IPS DF 6.9 (cell line): ENCODE data around the gene RNF38.
"Not testable (repeated sequence)": the region's sequence is repeated elsewhere in the genome, so short reads cannot be mapped to it uniquely, and the experiment has no call there.

ENCODE experiments used
- DNase-seq: peaks from one replicate; pipeline ENCODE4 v3.0.0-alpha.2; 2013; ENCODE audit warnings: low read depth, low spot score
- H3K27ac ChIP-seq: one replicate; pipeline ENCODE4 v1.5.1; 2013; ENCODE audit warnings: low read length, control low read depth
- H3K27me3 ChIP-seq: 2 replicates; pipeline ENCODE4 v1.6.1; 2013; ENCODE audit warnings: mild to moderate bottlenecking, low read length; ENCODE audit not compliant: control insufficient read depth, insufficient read depth
- H3K36me3 ChIP-seq: 2 replicates; pipeline ENCODE4 v1.6.1; 2013; ENCODE audit warnings: low read length; ENCODE audit not compliant: control insufficient read depth, insufficient read depth
- H3K4me1 ChIP-seq: 2 replicates; pipeline ENCODE4 v1.6.1; 2013; ENCODE audit warnings: low read length; ENCODE audit not compliant: control insufficient read depth, insufficient read depth
- H3K4me3 ChIP-seq: 2 replicates; pipeline ENCODE4 v1.5.1; 2013; ENCODE audit warnings: mild to moderate bottlenecking, low read length
- H3K9me3 ChIP-seq: 2 replicates; pipeline ENCODE4 v1.6.1; 2013; ENCODE audit warnings: low read length, inconsistent platforms; ENCODE audit not compliant: control insufficient read depth, insufficient read depth
- WGBS: extraction: QIAGEN DNeasy Blood & Tissue Kit; methylation state at CpG from one replicate; pipeline ENCODE4 v1.1.7; 2013; ENCODE audit warnings: mixed read lengths, missing lambda C conversion rate; ENCODE audit not compliant: insufficient read length, insufficient coverage; 5-methylcytosine and 5-hydroxymethylcytosine counted together

The RNF38 gene

GRCh38 chr9:36409076-36409475, 9.0 kb upstream of the RNF38 start:
- not testable (repeated sequence) for H3K36me3 ChIP-seq, H3K4me3 ChIP-seq, H3K27ac ChIP-seq, H3K9me3 ChIP-seq, H3K27me3 ChIP-seq, H3K4me1 ChIP-seq, DNase-seq
- WGBS: no CpG with 5 or more reads among the region's 4 CpGs

GRCh38 chr9:36407122-36407723, 7.2 kb upstream of the RNF38 start:
- DNase-seq: peak; percentile 48
- Histone ChIP-seq H3K9me3 (no peaks in the 10 kb centered on the region), H3K27me3 (no peaks in the 10 kb centered on the region), H3K4me1 (no peaks in the 10 kb centered on the region), H3K36me3 (no peaks in the 10 kb centered on the region), H3K4me3 (no peak overlapping the region), H3K27ac (no peak overlapping the region)
- WGBS: no CpG with 5 or more reads among the region's 4 CpGs

GRCh38 chr9:36402536-36402935, 2.5 kb upstream of the RNF38 start:
- Histone ChIP-seq H3K36me3 (no peaks in the 10 kb centered on the region), H3K27me3 (no peaks in the 10 kb centered on the region), H3K27ac (no peak overlapping the region), H3K4me1 (no peaks in the 10 kb centered on the region), H3K9me3 (no peaks in the 10 kb centered on the region), H3K4me3 (no peak overlapping the region)
- WGBS: no CpG with 5 or more reads among the region's 3 CpGs
- no peak for DNase-seq

GRCh38 chr9:36401897-36402480, 1.9 kb upstream of the RNF38 start:
- Histone ChIP-seq H3K27ac (no peak overlapping the region), H3K4me3 (no peak overlapping the region), H3K9me3 (no peaks in the 10 kb centered on the region), H3K27me3 (no peaks in the 10 kb centered on the region), H3K36me3 (no peaks in the 10 kb centered on the region), H3K4me1 (no peaks in the 10 kb centered on the region)
- WGBS: no CpG with 5 or more reads among the region's 3 CpGs
- no peak for DNase-seq

- DNase-seq: peak; percentile 13
- Histone ChIP-seq H3K4me3 (peak overlapping the region; percentile 75), H3K9me3 (no peaks in the 10 kb centered on the region), H3K27ac (no peak overlapping the region), H3K36me3 (no peaks in the 10 kb centered on the region), H3K4me1 (no peaks in the 10 kb centered on the region), H3K27me3 (no peaks in the 10 kb centered on the region)
- WGBS: no CpG with 5 or more reads among the region's 33 CpGs
These were observed 1.2 kb upstream of the RNF38 start for GRCh38 chr9:36401164-36401740.

- Histone ChIP-seq H3K9me3 (no peaks in the 10 kb centered on the region), H3K27me3 (no peaks in the 10 kb centered on the region), H3K27ac (no peak overlapping the region), H3K4me1 (no peaks in the 10 kb centered on the region), H3K36me3 (no peaks in the 10 kb centered on the region), H3K4me3 (peak overlapping the region; percentile 75)
- DNase-seq: peak; percentile 27
- WGBS: no CpG with 5 or more reads among the region's 111 CpGs
These were observed 479 bp upstream of the RNF38 start for GRCh38 chr9:36400332-36401163.

- H3K27me3 ChIP-seq: no peaks in the 10 kb centered on the region
- no peak overlapping the region for H3K27ac ChIP-seq
- H3K4me1 ChIP-seq: no peaks in the 10 kb centered on the region
- no peaks in the 10 kb centered on the region for H3K36me3 ChIP-seq
- H3K9me3 ChIP-seq: no peaks in the 10 kb centered on the region
- DNase-seq: no peak
- H3K4me3 ChIP-seq: no peak overlapping the region
These were observed 1.3 kb downstream of the RNF38 start for GRCh38 chr9:36398745-36399144.

GRCh38 chr9:36396985-36397384, 3.1 kb downstream of the RNF38 start:
- Histone ChIP-seq H3K4me3 (no peak overlapping the region), H3K4me1 (no peaks in the 10 kb centered on the region), H3K27ac (no peak overlapping the region), H3K36me3 (no peaks in the 10 kb centered on the region), H3K27me3 (no peaks in the 10 kb centered on the region), H3K9me3 (no peaks in the 10 kb centered on the region)
- no peak for DNase-seq
- no CpG with 5 or more reads among the region's 9 CpGs for WGBS

GRCh38 chr9:36392489-36392888, 7.6 kb downstream of the RNF38 start:
- H3K27me3 ChIP-seq: no peaks in the 10 kb centered on the region
- no peak overlapping the region for H3K27ac ChIP-seq
- H3K9me3 ChIP-seq: no peaks in the 10 kb centered on the region
- no peaks in the 10 kb centered on the region for H3K36me3 ChIP-seq
- H3K4me1 ChIP-seq: 0 out of 2 replicates have a peak, but pooled peaks cover 1% of the 10 kb centered on the region
- no peak for DNase-seq
- no peak overlapping the region for H3K4me3 ChIP-seq
- WGBS: no CpG with 5 or more reads among the region's 1 CpG

GRCh38 chr9:36389590-36389989, 10.5 kb downstream of the RNF38 start:
- no peak for DNase-seq
- Histone ChIP-seq H3K4me1 (0 out of 2 replicates have a peak, but pooled peaks cover 1% of the 10 kb centered on the region), H3K27me3 (no peaks in the 10 kb centered on the region), H3K4me3 (no peak overlapping the region), H3K9me3 (no peaks in the 10 kb centered on the region), H3K27ac (no peak overlapping the region), H3K36me3 (no peaks in the 10 kb centered on the region; the same call in 1 of the 2 replicates)
- 100% methylated on average over 1 of the region's 2 CpGs for WGBS
